Measurements from ENCODE around the gene MYOZ2. TPM values are rescaled to one million over a fixed set of nuclear protein-coding genes. Genes with fewer than 3 reads are reported as not detected.

Gene MYOZ2
- total RNA-seq, 1 donor from 2014 or later, result not detected

- Histone ChIP-seq H3K36me3 (no peaks in the 10 kb centered on the region), H3K4me1 (no peaks in the 10 kb centered on the region), H2AFZ (replicated peaks) (no peak overlapping the region), H4K20me1 (ENCODE audit: low read depth) (no peaks in the 10 kb centered on the region), H3K27ac (no peak overlapping the region), H3K79me2 (ENCODE audit: low read depth) (no peaks in the 10 kb centered on the region), H3F3A (ENCODE audit: low read depth) (no peaks in the 10 kb centered on the region), H3K4me2 (no peak overlapping the region), H3K9me3 (ENCODE audit: low read depth) (no peaks in the 10 kb centered on the region), H3K9ac (no peak overlapping the region), H3K4me3 (no peak overlapping the region), H3K27me3 (no peaks in the 10 kb centered on the region)
- DNase-seq (ENCODE audit: low spot score), result no peak
- TF ChIP-seq EZH2 (IDR thresholded peaks at IDR 0.05) (no peak), CTCF (IDR thresholded peaks at IDR 0.05) (no peak), EZH2phosphoT487 (IDR thresholded peaks at IDR 0.05) (no peak)
- H3K27me3 Mint-ChIP-seq (ENCODE audit: insufficient read depth, low read depth), result peaks cover 2% of the 10 kb centered on the region
- no peaks in the 10 kb centered on the region for H3K4me1 Mint-ChIP-seq
- H3K36me3 Mint-ChIP-seq, result no peaks in the 10 kb centered on the region
- no peak overlapping the region for H3K27ac Mint-ChIP-seq
- H3K4me3 Mint-ChIP-seq, result no peak overlapping the region
- H3K9me3 Mint-ChIP-seq, result no peaks in the 10 kb centered on the region
These were observed 9.7 kb upstream of the MYOZ2 start for GRCh38 chr4:119125931-119126330.

- no peak for TF ChIP-seq EZH2phosphoT487 (IDR thresholded peaks at IDR 0.05)
- TF ChIP-seq EZH2 (IDR thresholded peaks at IDR 0.05), result no peak
- TF ChIP-seq CTCF (IDR thresholded peaks at IDR 0.05), result no peak
- H3K36me3 Mint-ChIP-seq, result no peaks in the 10 kb centered on the region
- H3K27me3 Mint-ChIP-seq (ENCODE audit: insufficient read depth, low read depth), result no peaks in the 10 kb centered on the region
These were observed 7.5 kb upstream of the MYOZ2 start for GRCh38 chr4:119128148-119128547.

GRCh38 chr4:119130365-119131065 lies 5.1 kb upstream of the MYOZ2 start:
- no peak overlapping the region for H2AFZ ChIP-seq (replicated peaks)

More at GRCh38 chr4:119128148-119128547, 7.5 kb upstream of the MYOZ2 start:
- no peaks in the 10 kb centered on the region for H3K79me2 ChIP-seq (ENCODE audit: low read depth)
- no peak overlapping the region for H3K27ac ChIP-seq
- Mint-ChIP-seq H3K27ac (no peak overlapping the region), H3K4me3 (no peak overlapping the region), H3K4me1 (no peaks in the 10 kb centered on the region), H3K9me3 (no peaks in the 10 kb centered on the region)
- no peak overlapping the region for H3K4me2 ChIP-seq
- H4K20me1 ChIP-seq (ENCODE audit: low read depth), result no peaks in the 10 kb centered on the region
- no peak overlapping the region for H3K4me3 ChIP-seq
- H3K27me3 ChIP-seq, result no peaks in the 10 kb centered on the region
- H3K9me3 ChIP-seq (ENCODE audit: low read depth), result no peaks in the 10 kb centered on the region
- H3K36me3 ChIP-seq, result no peaks in the 10 kb centered on the region
- no peak overlapping the region for H3K9ac ChIP-seq
- no peaks in the 10 kb centered on the region for H3F3A ChIP-seq (ENCODE audit: low read depth)
- DNase-seq (ENCODE audit: low spot score), result no peak
- H3K4me1 ChIP-seq, result no peaks in the 10 kb centered on the region
- H2AFZ ChIP-seq (replicated peaks), result no peak overlapping the region

More at GRCh38 chr4:119130365-119131065, 5.1 kb upstream of the MYOZ2 start:
- H3K36me3 ChIP-seq, result no peaks in the 10 kb centered on the region
- no peak overlapping the region for H3K9ac ChIP-seq
- H3K9me3 ChIP-seq (ENCODE audit: low read depth), result no peaks in the 10 kb centered on the region
- H3F3A ChIP-seq (ENCODE audit: low read depth), result no peaks in the 10 kb centered on the region
- H3K27ac ChIP-seq, result no peak overlapping the region
- H3K27me3 Mint-ChIP-seq (ENCODE audit: insufficient read depth, low read depth), result no peaks in the 10 kb centered on the region
- H3K4me1 Mint-ChIP-seq, result no peaks in the 10 kb centered on the region
- DNase-seq (ENCODE audit: low spot score), result no peak
- no peaks in the 10 kb centered on the region for H4K20me1 ChIP-seq (ENCODE audit: low read depth)
- no peaks in the 10 kb centered on the region for H3K79me2 ChIP-seq (ENCODE audit: low read depth)
- H3K4me3 Mint-ChIP-seq, result no peak overlapping the region
- TF ChIP-seq EZH2 (IDR thresholded peaks at IDR 0.05), result no peak
- TF ChIP-seq CTCF (IDR thresholded peaks at IDR 0.05), result no peak
- no peak for TF ChIP-seq EZH2phosphoT487 (IDR thresholded peaks at IDR 0.05)
- H3K4me3 ChIP-seq, result no peak overlapping the region
- no peak overlapping the region for H3K27ac Mint-ChIP-seq
- H3K27me3 ChIP-seq, result no peaks in the 10 kb centered on the region
- no peak overlapping the region for H3K4me2 ChIP-seq
- no peaks in the 10 kb centered on the region for H3K36me3 Mint-ChIP-seq
- no peaks in the 10 kb centered on the region for H3K4me1 ChIP-seq
- no peaks in the 10 kb centered on the region for H3K9me3 Mint-ChIP-seq
